Natural killer cell (primary cell): ENCODE measurements around the gene CBLB. TPM values are rescaled to one million over a fixed set of nuclear protein-coding genes. Genes with fewer than 3 reads are reported as not detected.

ENCODE experiments used
- ATAC-seq, 3 donors: fragments of 150-1000 bp in 2 of 3; fragments of 200-7000 bp in 1 of 3; cut with Tn5 transposase; 1 replicate in 1 of 3; 2 replicates in 2 of 3; pipeline ENCODE4 v1.10.0; 2021; ENCODE audit warnings: mild to moderate bottlenecking in 2 of 3, moderate library complexity in 2 of 3
- DNase-seq, 2 donors: peaks; one replicate each; pipeline versions ENCODE4 v3.0.0 to v3.0.0-alpha.2; 2013 to 2021; ENCODE audit warnings: mixed read lengths in 1 of 2
- H3K27ac ChIP-seq: one replicate; pipeline ENCODE4 v1.5.1; 2013; ENCODE audit warnings: mild to moderate bottlenecking, low read length
- H3K27me3 ChIP-seq: one replicate; pipeline ENCODE4 v1.6.1; 2013; ENCODE audit warnings: low read length; ENCODE audit not compliant: control insufficient read depth, insufficient read depth
- H3K36me3 ChIP-seq: one replicate; pipeline ENCODE4 v1.6.1; 2013; ENCODE audit warnings: low read length; ENCODE audit not compliant: control insufficient read depth, insufficient read depth
- H3K4me1 ChIP-seq: one replicate; pipeline ENCODE4 v1.6.1; 2013; ENCODE audit warnings: low read length; ENCODE audit not compliant: control insufficient read depth, insufficient read depth
- H3K4me3 ChIP-seq: one replicate; pipeline ENCODE4 v1.5.1; 2013; ENCODE audit warnings: low read length
- H3K9me3 ChIP-seq: one replicate; pipeline ENCODE4 v1.6.1; 2013; ENCODE audit warnings: low read length; ENCODE audit not compliant: control insufficient read depth, insufficient read depth
- H3K27ac Mint-ChIP-seq, 2 donors: one replicate each; pipeline ENCODE4 v1.8.0; 2022; ENCODE audit warnings: mild to moderate bottlenecking in 2 of 2, mixed read lengths in 2 of 2, moderate library complexity in 1 of 2
- H3K27me3 Mint-ChIP-seq, 2 donors: one replicate each; pipeline ENCODE4 v1.8.0; 2022; ENCODE audit warnings: low read depth in 2 of 2, mixed read lengths in 2 of 2
- H3K36me3 Mint-ChIP-seq: one replicate; pipeline ENCODE4 v1.8.0; 2022; ENCODE audit warnings: mixed read lengths
- H3K4me1 Mint-ChIP-seq, 2 donors: one replicate each; pipeline ENCODE4 v1.8.0; 2022; ENCODE audit warnings: mixed read lengths in 2 of 2
- H3K4me3 Mint-ChIP-seq: one replicate; pipeline ENCODE4 v1.8.0; 2022; ENCODE audit warnings: mild to moderate bottlenecking, moderate library complexity, mixed read lengths
- H3K9me3 Mint-ChIP-seq, 2 donors: one replicate each; pipeline ENCODE4 v1.8.0; 2022; ENCODE audit warnings: mixed read lengths in 2 of 2
- WGBS: methylation state at CpG from one replicate; pipeline ENCODE4 v1.1.7; 2013; ENCODE audit warnings: missing lambda C conversion rate; ENCODE audit not compliant: insufficient coverage; 5-methylcytosine and 5-hydroxymethylcytosine counted together
- intact Hi-C: fragments of 100-400 bp; cut with micrococcal nuclease; formaldehyde crosslinking; loops from one replicate; pipeline ENCODE4 v1.14.2; 2022
- total RNA-seq, 4 donors: library from RNA; stranded (reverse); fragments of 120-200 nt in 1 of 4; gene quantifications; one replicate each; pipeline versions ENCODE4 v1.2.3 to v1.2.4, GENCODE V29; 2013 to 2022
- TF ChIP-seq, protein P1 (sequence below): fragments of 200-600 bp; IDR thresholded peaks from one replicate; pipeline ENCODE4 v1.8.0; 2022; ENCODE audit warnings: antibody characterized with exemption

The CBLB gene
- total RNA-seq, 3 donors from 2014 or later (not counting 1 experiment from before 2014, with no cell fraction given), result 180 to 287 (median 230) TPM

- ATAC-seq (no peak), DNase-seq (no peak)
- no peak overlapping the region for H3K27ac ChIP-seq
- no peak overlapping the region for H3K4me3 ChIP-seq
- no CpG with 5 or more reads among the region's 1 CpG for WGBS
- no peaks in the 10 kb centered on the region for H3K4me1 ChIP-seq
- no peaks in the 10 kb centered on the region for H3K9me3 ChIP-seq
- Mint-ChIP-seq H3K4me1 (peaks cover 0 to 5% of the 10 kb centered on the region in 2 donors), H3K9me3 (peaks cover 0 to 2% of the 10 kb centered on the region in 2 donors), H3K27ac (peak overlapping the region in 1 of 2 donors; percentile 48), H3K36me3 (peaks cover 13% of the 10 kb centered on the region), H3K27me3 (no peaks in the 10 kb centered on the region), H3K4me3 (no peak overlapping the region)
- intact Hi-C loops, result no loop called here
- no peaks in the 10 kb centered on the region for H3K27me3 ChIP-seq
- peaks cover 52% of the 10 kb centered on the region for H3K36me3 ChIP-seq
- TF ChIP-seq, protein P1, sequence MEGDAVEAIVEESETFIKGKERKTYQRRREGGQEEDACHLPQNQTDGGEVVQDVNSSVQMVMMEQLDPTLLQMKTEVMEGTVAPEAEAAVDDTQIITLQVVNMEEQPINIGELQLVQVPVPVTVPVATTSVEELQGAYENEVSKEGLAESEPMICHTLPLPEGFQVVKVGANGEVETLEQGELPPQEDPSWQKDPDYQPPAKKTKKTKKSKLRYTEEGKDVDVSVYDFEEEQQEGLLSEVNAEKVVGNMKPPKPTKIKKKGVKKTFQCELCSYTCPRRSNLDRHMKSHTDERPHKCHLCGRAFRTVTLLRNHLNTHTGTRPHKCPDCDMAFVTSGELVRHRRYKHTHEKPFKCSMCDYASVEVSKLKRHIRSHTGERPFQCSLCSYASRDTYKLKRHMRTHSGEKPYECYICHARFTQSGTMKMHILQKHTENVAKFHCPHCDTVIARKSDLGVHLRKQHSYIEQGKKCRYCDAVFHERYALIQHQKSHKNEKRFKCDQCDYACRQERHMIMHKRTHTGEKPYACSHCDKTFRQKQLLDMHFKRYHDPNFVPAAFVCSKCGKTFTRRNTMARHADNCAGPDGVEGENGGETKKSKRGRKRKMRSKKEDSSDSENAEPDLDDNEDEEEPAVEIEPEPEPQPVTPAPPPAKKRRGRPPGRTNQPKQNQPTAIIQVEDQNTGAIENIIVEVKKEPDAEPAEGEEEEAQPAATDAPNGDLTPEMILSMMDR, result no peak
Observed at GRCh38 chr3:105708980-105709379, 159.8 kb downstream of the CBLB start.

GRCh38 chr3:105707009-105707408, 161.8 kb downstream of the CBLB start:
- no peaks in the 10 kb centered on the region for H3K4me1 ChIP-seq
- no peak overlapping the region for H3K27ac Mint-ChIP-seq
- ATAC-seq, result no peak

GRCh38 chr3:105704726-105705410, 163.9 kb downstream of the CBLB start:
- no peak overlapping the region for H3K27ac ChIP-seq
- no CpG with 5 or more reads among the region's 4 CpGs for WGBS
- Mint-ChIP-seq H3K27me3 (no peaks in the 10 kb centered on the region), H3K4me1 (peaks cover 10 to 12% of the 10 kb centered on the region in 2 donors), H3K36me3 (peaks cover 17% of the 10 kb centered on the region), H3K27ac (peak overlapping the region in 1 of 2 donors; percentile 20), H3K4me3 (no peak overlapping the region), H3K9me3 (peaks cover 0 to under 1% of the 10 kb centered on the region in 2 donors)
- no peaks in the 10 kb centered on the region for H3K9me3 ChIP-seq
- intact Hi-C loops, result no loop called here
- DNase-seq (no peak), ATAC-seq (no peak)
- no peaks in the 10 kb centered on the region for H3K4me1 ChIP-seq
- no peak overlapping the region for H3K4me3 ChIP-seq
- no peaks in the 10 kb centered on the region for H3K27me3 ChIP-seq
- H3K36me3 ChIP-seq, result peaks cover 62% of the 10 kb centered on the region
- TF ChIP-seq, protein P1, result no peak

More at GRCh38 chr3:105707009-105707408, 161.8 kb downstream of the CBLB start:
- no peak for DNase-seq
- H3K9me3 ChIP-seq, result no peaks in the 10 kb centered on the region
- Mint-ChIP-seq H3K4me1 (peaks cover 3 to 5% of the 10 kb centered on the region in 2 donors), H3K36me3 (peaks cover 16% of the 10 kb centered on the region), H3K27me3 (no peaks in the 10 kb centered on the region), H3K4me3 (no peak overlapping the region), H3K9me3 (peaks cover 0 to 2% of the 10 kb centered on the region in 2 donors)
- no peak overlapping the region for H3K27ac ChIP-seq
- peaks cover 58% of the 10 kb centered on the region for H3K36me3 ChIP-seq
- 100% methylated on average over 2 of the region's 2 CpGs for WGBS
- intact Hi-C loops, result no loop called here
- no peaks in the 10 kb centered on the region for H3K27me3 ChIP-seq
- no peak overlapping the region for H3K4me3 ChIP-seq
- TF ChIP-seq, protein P1, result no peak
